ENCODE measurements around the gene VTI1B.

DNA sequence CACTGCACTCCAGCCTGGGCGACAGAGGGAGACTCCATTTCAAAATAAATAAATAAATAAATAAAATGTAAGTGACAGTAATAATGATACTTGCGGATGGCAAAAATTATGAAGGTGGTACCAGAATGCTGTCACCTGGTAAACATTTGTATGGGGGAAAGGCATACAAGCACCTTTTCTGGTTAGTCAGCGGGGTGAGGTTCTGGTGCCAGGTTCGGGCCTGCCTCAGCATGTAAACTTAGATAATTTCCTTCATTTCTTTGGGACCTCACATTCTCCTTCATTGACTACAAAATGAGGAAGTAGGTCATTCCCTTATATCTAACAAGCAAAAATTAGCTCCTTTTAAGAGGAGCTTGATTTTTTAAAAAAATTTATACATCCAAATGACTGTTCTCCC, 10.8 kb downstream of the VTI1B start:
- TF ChIP-seq, protein P1, sequence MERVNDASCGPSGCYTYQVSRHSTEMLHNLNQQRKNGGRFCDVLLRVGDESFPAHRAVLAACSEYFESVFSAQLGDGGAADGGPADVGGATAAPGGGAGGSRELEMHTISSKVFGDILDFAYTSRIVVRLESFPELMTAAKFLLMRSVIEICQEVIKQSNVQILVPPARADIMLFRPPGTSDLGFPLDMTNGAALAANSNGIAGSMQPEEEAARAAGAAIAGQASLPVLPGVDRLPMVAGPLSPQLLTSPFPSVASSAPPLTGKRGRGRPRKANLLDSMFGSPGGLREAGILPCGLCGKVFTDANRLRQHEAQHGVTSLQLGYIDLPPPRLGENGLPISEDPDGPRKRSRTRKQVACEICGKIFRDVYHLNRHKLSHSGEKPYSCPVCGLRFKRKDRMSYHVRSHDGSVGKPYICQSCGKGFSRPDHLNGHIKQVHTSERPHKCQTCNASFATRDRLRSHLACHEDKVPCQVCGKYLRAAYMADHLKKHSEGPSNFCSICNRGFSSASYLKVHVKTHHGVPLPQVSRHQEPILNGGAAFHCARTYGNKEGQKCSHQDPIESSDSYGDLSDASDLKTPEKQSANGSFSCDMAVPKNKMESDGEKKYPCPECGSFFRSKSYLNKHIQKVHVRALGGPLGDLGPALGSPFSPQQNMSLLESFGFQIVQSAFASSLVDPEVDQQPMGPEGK (CRISPR knock-in tag; IDR thresholded peaks at IDR 0.05; ENCODE audit: borderline replicate concordance): no peak
- no peak for TF ChIP-seq RARB (CRISPR knock-in tag; IDR thresholded peaks at IDR 0.05)
- TF ChIP-seq, protein P2, sequence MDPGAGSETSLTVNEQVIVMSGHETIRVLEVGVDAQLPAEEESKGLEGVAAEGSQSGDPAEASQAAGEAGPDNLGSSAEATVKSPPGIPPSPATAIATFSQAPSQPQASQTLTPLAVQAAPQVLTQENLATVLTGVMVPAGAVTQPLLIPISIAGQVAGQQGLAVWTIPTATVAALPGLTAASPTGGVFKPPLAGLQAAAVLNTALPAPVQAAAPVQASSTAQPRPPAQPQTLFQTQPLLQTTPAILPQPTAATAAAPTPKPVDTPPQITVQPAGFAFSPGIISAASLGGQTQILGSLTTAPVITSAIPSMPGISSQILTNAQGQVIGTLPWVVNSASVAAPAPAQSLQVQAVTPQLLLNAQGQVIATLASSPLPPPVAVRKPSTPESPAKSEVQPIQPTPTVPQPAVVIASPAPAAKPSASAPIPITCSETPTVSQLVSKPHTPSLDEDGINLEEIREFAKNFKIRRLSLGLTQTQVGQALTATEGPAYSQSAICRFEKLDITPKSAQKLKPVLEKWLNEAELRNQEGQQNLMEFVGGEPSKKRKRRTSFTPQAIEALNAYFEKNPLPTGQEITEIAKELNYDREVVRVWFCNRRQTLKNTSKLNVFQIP (CRISPR knock-in tag; IDR thresholded peaks at IDR 0.05; ENCODE audit: borderline replicate concordance, low read depth): no peak
- TF ChIP-seq ZFP30 (CRISPR knock-in tag; IDR thresholded peaks at IDR 0.05): no peak

Measured in SK-N-SH treated with all-trans-retinoic acid at 6 μM for 48 hours (cell line).